Activated CD8-positive, alpha-beta T cell treated with anti-CD3 and anti-CD28 coated beads, Interleukin-2, amount 10 ng/mL, durations not matched to agents 7 days and 5 days (primary cell): ENCODE data around the gene RNU6-9. TPM values are rescaled to one million over a fixed set of nuclear protein-coding genes. Genes with fewer than 3 reads are reported as not detected.
A peak's percentile ranks its signal among the peaks of the same experiment; 100 is the strongest.

Experiments used
- ATAC-seq: fragments of 150-1000 bp; cut with Tn5 transposase; one replicate; pipeline ENCODE4 v1.10.0; 2021; ENCODE audit warnings: moderate library complexity
- CTCF ChIA-PET: fragments of 350-600 bp; sonication (Branson Sonifier 250); formaldehyde crosslinking; loops from one replicate; lab custom pipeline; 2021; ENCODE audit warnings: antibody characterized with exemption; lab: Charles Lee
- POLR2A ChIA-PET: fragments of 350-600 bp; sonication (Branson Sonifier 250); formaldehyde crosslinking; loops from one replicate; lab custom pipeline; 2021; ENCODE audit warnings: antibody characterized with exemption; lab: Charles Lee
- DNase-seq: peaks from one replicate; pipeline ENCODE4 v3.0.0-alpha.2; 2020
- H3K27ac Mint-ChIP-seq: one replicate; pipeline ENCODE4 v1.8.0; 2021; ENCODE audit warnings: mild to moderate bottlenecking, mixed read lengths
- H3K27me3 Mint-ChIP-seq: one replicate; pipeline ENCODE4 v1.8.0; 2021; ENCODE audit warnings: low read depth, mixed read lengths
- H3K36me3 Mint-ChIP-seq: one replicate; pipeline ENCODE4 v1.8.0; 2021; ENCODE audit warnings: low read depth, mixed read lengths
- H3K4me1 Mint-ChIP-seq: one replicate; pipeline ENCODE4 v1.8.0; 2021; ENCODE audit warnings: low read depth, mixed read lengths
- H3K4me3 Mint-ChIP-seq: one replicate; pipeline ENCODE4 v1.8.0; 2021; ENCODE audit warnings: mild to moderate bottlenecking, mixed read lengths
- H3K9me3 Mint-ChIP-seq: one replicate; pipeline ENCODE4 v1.8.0; 2022; ENCODE audit warnings: mixed read lengths; ENCODE audit not compliant: insufficient read depth
- total RNA-seq, 2 experiments: library from RNA; stranded (reverse); gene quantifications; one replicate each; pipeline ENCODE4 v1.2.3, GENCODE V29; 2021

RNU6-9 gene
- total RNA-seq, 2 experiments from 2014 or later = not detected

DNA sequence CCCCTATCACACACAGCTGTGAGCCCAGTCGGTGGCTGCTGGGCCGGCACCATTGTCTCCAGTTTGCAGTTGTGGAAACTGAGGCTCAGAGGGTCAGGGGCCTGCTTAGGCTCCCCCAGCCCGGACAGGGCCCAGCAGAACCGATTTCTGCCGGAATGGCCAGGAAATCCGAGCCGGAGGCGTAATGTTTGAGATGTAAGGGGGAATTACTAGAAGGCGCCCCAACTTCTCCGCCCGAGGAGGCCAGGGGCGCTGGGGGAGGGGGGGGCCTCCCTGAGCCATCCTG is 24.8 kb downstream of the RNU6-9 start:
- H3K27me3 Mint-ChIP-seq = peaks cover 6% of the 10 kb centered on the region
- DNase-seq = no peak
- ChIA-PET CTCF (interaction anchor here (3.7 kb wide), 1 partner anchor 54 kb away, joined by 47 read pairs; no protein-coding TSS in a partner anchor), POLR2A (no interaction called here)
- H3K27ac Mint-ChIP-seq = no peak overlapping the region
- no peak for ATAC-seq
- no peaks in the 10 kb centered on the region for H3K36me3 Mint-ChIP-seq
- no peaks in the 10 kb centered on the region for H3K9me3 Mint-ChIP-seq
- peaks cover 20% of the 10 kb centered on the region for H3K4me1 Mint-ChIP-seq
- no peak overlapping the region for H3K4me3 Mint-ChIP-seq

DNA sequence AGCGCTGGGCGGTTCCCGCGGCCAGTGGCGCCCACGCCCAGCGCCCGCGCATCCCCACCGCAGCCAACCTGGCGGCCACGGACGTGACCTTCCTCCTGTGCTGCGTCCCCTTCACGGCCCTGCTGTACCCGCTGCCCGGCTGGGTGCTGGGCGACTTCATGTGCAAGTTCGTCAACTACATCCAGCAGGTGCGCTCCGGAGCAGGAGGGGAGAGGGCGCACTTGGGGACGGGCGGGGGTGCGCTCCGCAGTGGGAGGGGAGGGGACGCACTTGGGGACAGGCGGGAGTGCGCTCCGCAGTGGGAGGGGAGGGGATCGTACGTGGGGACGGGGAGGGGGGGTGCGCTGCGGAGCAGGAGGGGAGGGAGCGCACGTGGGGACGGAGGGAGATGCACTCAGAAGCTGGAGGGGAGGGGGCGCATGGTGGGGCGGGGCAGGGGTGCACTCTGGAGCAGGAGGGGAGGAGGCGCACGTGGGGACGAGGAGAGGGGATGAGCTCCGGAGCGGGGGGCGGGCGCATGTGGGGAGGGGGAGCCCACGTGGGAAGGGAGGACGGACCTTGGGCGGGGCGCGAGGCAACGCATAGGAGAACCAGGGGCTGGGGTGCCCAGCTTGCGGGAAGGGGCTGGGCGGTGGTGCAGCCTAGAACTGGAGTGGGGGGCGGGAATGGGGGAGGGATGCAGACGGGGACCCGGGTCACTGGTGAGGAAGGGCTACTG is 25.4 kb downstream of the RNU6-9 start:
- Mint-ChIP-seq H3K4me3 (peak overlapping the region; percentile 48), H3K9me3 (no peaks in the 10 kb centered on the region), H3K27ac (no peak overlapping the region), H3K27me3 (peaks cover 6% of the 10 kb centered on the region), H3K4me1 (peaks cover 20% of the 10 kb centered on the region), H3K36me3 (no peaks in the 10 kb centered on the region)
- POLR2A ChIA-PET = interaction anchor here (1.5 kb wide), 1 partner anchor 55 kb away, joined by 6 read pairs; no protein-coding TSS in a partner anchor
- ATAC-seq = no peak
- peak; percentile 62 for DNase-seq
- CTCF ChIA-PET = interaction anchor here (2.7 to 6.7 kb wide), 3 partner anchors 55 to 64 kb away, joined by 13 to 125 read pairs (median 47); partner anchors contain the start of gene WDR18

DNA sequence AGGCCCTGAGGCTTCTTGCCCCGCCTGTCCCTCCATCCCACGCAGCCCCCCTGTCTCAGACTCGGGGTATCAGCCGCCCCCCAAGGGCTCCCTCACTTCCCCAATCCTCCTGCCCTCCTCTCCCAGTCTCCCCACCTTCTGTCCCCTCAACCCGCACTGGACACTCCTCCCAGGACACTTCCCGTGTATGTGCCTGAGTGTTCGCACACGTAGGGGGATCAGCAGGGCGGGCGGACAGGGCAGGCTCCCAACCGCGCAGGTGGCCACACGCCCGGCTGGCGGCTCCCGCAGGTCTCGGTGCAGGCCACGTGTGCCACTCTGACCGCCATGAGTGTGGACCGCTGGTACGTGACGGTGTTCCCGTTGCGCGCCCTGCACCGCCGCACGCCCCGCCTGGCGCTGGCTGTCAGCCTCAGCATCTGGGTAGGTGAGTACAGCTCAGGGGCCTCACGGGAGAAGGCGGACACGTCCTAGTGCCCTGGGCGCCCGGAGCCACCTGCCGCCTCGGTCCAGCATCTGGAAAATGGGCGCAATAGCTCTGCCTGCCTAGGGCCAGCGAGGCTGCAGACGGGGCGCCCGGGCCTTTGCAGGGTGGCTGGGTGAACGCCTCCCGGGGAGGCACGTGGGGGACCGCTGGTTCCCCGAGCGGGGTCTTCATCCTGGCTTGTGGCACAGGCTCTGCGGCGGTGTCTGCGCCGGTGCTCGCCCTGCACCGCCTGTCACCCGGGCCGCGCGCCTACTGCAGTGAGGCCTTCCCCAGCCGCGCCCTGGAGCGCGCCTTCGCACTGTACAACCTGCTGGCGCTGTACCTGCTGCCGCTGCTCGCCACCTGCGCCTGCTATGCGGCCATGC is 26.1 kb downstream of the RNU6-9 start:
- peaks cover 24% of the 10 kb centered on the region for H3K4me1 Mint-ChIP-seq
- peaks cover 6% of the 10 kb centered on the region for H3K27me3 Mint-ChIP-seq
- H3K36me3 Mint-ChIP-seq = no peaks in the 10 kb centered on the region
- ChIA-PET CTCF (interaction anchor here (0.9 to 6.7 kb wide), 5 partner anchors 53 to 102 kb away, joined by 4 to 125 read pairs (median 13); partner anchors contain the start of genes RNU6-2 and WDR18), POLR2A (interaction anchor here (0.6 to 1.5 kb wide), 4 partner anchors 41 to 148 kb away, joined by 3 to 6 read pairs (median 4); partner anchors contain the start of gene WDR18)
- ATAC-seq = peak; percentile 27
- H3K9me3 Mint-ChIP-seq = no peaks in the 10 kb centered on the region
- H3K27ac Mint-ChIP-seq = no peak overlapping the region
- DNase-seq = peak; percentile 47
- peak overlapping the region; percentile 48 for H3K4me3 Mint-ChIP-seq

DNA sequence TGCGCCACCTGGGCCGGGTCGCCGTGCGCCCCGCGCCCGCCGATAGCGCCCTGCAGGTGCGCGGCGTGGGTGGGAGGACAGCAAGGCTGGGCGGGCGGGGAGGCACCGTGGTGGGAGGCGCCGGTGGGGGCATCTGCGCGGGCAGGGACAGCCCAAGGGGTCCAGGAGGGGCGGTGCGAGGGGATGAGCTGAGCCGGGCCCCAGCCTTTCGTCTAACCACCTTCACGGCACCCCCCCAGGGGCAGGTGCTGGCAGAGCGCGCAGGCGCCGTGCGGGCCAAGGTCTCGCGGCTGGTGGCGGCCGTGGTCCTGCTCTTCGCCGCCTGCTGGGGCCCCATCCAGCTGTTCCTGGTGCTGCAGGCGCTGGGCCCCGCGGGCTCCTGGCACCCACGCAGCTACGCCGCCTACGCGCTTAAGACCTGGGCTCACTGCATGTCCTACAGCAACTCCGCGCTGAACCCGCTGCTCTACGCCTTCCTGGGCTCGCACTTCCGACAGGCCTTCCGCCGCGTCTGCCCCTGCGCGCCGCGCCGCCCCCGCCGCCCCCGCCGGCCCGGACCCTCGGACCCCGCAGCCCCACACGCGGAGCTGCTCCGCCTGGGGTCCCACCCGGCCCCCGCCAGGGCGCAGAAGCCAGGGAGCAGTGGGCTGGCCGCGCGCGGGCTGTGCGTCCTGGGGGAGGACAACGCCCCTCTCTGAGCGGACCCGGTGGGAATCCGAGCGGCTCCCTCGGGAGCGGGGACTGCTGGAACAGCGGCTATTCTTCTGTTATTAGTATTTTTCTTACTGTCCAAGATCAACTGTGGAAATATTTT is 27.0 kb downstream of the RNU6-9 start:
- Mint-ChIP-seq H3K4me3 (peak overlapping the region; percentile 66), H3K27ac (peak overlapping the region; percentile 43), H3K4me1 (peaks cover 26% of the 10 kb centered on the region), H3K36me3 (no peaks in the 10 kb centered on the region), H3K27me3 (peaks cover 6% of the 10 kb centered on the region), H3K9me3 (no peaks in the 10 kb centered on the region)
- POLR2A ChIA-PET = interaction anchor here (0.6 to 1.5 kb wide), 4 partner anchors 57 to 147 kb away, joined by 3 to 6 read pairs (median 4); partner anchors contain the start of gene WDR18
- ATAC-seq (peak; percentile 38), DNase-seq (peak; percentile 67)
- CTCF ChIA-PET = interaction anchor here (0.9 to 6.7 kb wide), 7 partner anchors 27 to 151 kb away, joined by 3 to 125 read pairs (median 4); partner anchors contain the start of genes MED16, RNU6-2, RNU6-9 and WDR18

DNA sequence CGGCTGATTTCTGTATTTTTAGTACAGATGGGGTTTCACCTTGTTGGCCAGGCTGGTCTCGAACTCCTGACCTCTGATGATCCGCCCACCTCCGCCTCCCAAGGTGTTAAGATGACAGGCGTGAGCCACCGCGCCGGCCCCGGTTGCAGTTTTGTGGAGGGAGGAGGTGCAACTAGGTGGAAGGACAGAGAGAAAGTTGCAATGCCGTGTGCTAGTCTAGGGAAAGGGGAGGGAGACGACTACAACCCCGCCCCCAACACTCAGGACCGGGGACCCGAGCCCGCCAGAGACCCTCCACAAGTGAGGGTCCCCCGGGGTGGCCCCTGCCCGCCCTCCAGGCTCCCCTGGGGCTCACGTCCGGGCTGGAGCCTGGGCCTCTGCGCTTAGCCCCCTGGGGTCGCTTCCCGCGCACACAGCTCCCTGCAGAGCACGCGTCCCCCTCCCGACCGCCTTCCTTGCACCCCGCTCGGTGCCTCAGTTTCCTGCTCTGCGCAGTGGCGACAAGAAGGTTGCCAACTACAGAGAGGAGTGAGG is 31.3 kb downstream of the RNU6-9 start:
- ATAC-seq (no peak), DNase-seq (peak; percentile 55)
- ChIA-PET POLR2A (interaction anchor here (0.7 to 1.4 kb wide), 3 partner anchors 59 to 79 kb away, joined by 3 to 7 read pairs (median 3); partner anchors contain the start of gene WDR18), CTCF (interaction anchor here (3.2 to 6.7 kb wide), 2 partner anchors 58 to 61 kb away, joined by 24 to 125 read pairs; partner anchors contain the start of gene WDR18)
- Mint-ChIP-seq H3K4me1 (peaks cover 20% of the 10 kb centered on the region), H3K36me3 (peaks cover 3% of the 10 kb centered on the region), H3K27ac (peak overlapping the region; percentile 67), H3K4me3 (peak overlapping the region; percentile 77), H3K9me3 (no peaks in the 10 kb centered on the region), H3K27me3 (no peaks in the 10 kb centered on the region)

DNA sequence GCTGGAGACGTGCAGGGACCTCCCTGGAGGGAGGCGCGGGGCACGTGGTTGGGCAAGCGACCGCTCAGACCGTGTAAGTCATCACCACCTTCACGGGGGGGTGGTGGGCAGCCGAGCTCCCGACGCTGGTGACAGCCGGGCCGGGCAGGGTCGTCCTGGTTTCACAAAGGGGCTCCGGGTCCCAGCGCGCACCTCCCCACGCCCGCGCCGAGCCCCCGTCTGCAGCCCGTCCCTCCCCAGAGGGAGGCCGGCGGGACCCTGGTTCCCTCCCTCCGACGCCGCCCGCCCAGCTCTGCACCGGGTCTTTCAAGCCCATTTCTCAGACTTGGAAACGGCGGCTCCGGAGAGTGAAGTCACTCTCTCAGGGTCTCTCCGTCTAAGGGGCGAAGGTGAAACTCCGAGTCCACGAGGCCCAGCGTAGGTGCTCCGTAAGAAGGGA is 31.8 kb downstream of the RNU6-9 start:
- H3K36me3 Mint-ChIP-seq = peaks cover 6% of the 10 kb centered on the region
- no peaks in the 10 kb centered on the region for H3K27me3 Mint-ChIP-seq
- POLR2A ChIA-PET = interaction anchor here (0.7 to 1.2 kb wide), 2 partner anchors 59 to 62 kb away, joined by 3 to 7 read pairs; partner anchors contain the start of gene WDR18
- H3K4me1 Mint-ChIP-seq = peaks cover 20% of the 10 kb centered on the region
- ATAC-seq = peak; percentile 64
- H3K4me3 Mint-ChIP-seq = peak overlapping the region; percentile 77
- CTCF ChIA-PET = interaction anchor here (3.2 to 6.7 kb wide), 2 partner anchors 58 to 61 kb away, joined by 24 to 125 read pairs; partner anchors contain the start of gene WDR18
- no peaks in the 10 kb centered on the region for H3K9me3 Mint-ChIP-seq
- peak; percentile 81 for DNase-seq
- peak overlapping the region; percentile 89 for H3K27ac Mint-ChIP-seq

DNA sequence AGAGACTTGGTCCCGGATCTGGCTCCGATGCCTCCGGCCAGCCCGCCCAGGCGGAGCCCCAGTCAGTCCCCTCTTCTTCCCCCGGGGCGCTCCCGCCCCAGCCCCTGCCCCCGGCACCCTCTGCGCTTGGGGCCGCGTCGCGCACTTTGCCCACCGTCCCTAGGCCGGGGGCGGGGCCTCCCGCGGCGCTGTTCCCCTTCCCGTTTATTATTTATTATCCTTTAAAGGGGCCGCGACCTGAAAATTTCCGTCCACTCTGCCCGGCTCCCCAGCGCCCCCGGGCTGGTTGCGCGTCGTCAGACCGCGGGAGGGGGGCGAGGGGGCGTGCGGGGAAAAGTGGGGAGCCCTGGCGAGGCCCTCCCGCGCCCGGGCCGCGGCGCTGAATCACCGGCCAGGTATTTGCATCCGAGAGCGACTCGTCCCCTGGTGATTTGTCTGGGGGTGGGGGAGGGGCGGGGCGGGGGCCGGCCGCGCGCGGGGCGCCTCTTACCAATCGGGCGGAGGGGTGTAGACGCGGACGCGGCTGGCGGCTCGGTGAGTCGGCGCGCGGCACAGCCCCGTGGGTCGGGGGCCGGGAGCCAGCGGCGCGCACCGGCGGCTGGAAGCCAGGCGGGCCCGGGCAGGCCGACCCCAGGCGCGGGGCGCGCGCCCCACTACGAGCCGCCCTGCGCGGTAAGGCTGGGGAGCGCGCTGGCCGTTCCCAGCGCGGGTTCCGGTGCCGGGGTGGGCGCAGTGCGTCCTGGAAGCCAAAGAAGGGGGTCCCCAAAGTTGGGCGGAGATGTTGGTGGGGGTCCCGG is 32.4 kb downstream of the RNU6-9 start, which contains the start of gene ARID3A:
TSS of gene ARID3A (plus strand) at position 510 of the 797 bp plus-strand sequence. CDS start 3,494 bp downstream, outside the sequence.
- H3K27me3 Mint-ChIP-seq = no peaks in the 10 kb centered on the region
- H3K36me3 Mint-ChIP-seq = peaks cover 6% of the 10 kb centered on the region
- peak within 1 kb of the TSS; percentile 89 for H3K27ac Mint-ChIP-seq
- ChIA-PET POLR2A (interaction anchor here (0.7 to 1.2 kb wide), 2 partner anchors 58 to 63 kb away, joined by 3 to 7 read pairs; partner anchors contain the start of gene WDR18), CTCF (interaction anchor here (6.7 kb wide), 1 partner anchor 57 kb away, joined by 125 read pairs; the partner anchor contains the start of gene WDR18)
- H3K9me3 Mint-ChIP-seq = no peaks in the 10 kb centered on the region
- peak within 1 kb of the TSS; percentile 79 for H3K4me3 Mint-ChIP-seq
- DNase-seq (peak; percentile 83), ATAC-seq (peak; percentile 68)
- peaks cover 18% of the 10 kb centered on the region for H3K4me1 Mint-ChIP-seq

DNA sequence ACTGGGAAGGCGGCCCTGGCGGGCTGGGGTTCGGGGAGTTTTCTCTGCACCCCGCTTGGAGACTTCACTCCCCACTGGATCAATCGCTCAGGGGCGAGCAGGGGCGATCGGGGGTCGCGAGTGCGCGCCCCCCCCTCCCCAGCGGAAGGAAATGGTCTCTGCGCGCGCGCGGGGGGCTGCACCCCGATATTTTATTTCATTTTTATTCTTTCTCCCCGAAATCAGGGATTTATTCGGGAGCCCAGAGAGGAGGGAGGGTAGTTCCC is 33.0 kb downstream of the RNU6-9 start:
- POLR2A ChIA-PET = no interaction called here
- CTCF ChIA-PET = no interaction called here
- peak overlapping the region; percentile 76 for H3K4me3 Mint-ChIP-seq

DNA sequence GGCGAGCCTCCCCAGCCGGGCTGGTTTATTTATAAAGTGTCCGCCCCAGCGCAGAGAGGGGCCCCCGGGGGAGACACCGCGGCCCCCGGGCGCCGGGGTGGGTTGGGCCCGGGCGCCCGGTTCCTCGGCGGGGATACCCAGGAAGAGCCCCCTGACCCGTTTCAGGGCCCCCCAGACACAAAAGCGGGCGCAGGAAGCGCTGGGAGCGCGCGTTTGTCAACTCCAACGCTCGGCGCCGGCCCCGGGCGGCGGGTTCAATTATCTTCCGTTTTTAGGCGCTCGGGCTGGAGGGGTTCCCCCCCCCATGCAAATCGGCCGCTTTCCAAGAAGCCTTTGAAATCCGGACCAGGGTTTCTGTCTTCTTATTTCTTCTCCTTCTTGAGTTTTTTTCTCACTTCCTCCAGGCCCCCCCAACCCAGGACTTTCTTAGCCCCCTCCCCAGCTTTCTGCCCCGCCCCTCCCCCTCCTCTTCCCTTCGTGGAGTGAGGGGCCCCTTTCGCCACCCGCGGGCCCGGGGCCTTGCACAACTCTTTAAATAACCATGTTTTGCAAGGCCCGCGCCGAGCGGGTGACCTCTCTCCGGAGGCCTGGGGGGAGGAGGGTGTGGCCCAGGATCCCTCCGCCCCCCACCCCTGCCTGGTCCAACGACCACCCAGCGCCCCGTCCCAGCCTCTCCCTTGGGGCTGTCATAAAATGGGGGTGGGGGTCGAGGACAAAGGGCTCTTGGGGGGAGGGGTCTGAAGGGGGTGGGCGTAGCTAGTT is 33.5 kb downstream of the RNU6-9 start:
- H3K4me3 Mint-ChIP-seq = peak overlapping the region; percentile 79
- peak; percentile 68 for DNase-seq
- ATAC-seq = no peak
- peak overlapping the region; percentile 67 for H3K27ac Mint-ChIP-seq
- POLR2A ChIA-PET = no interaction called here
- H3K4me1 Mint-ChIP-seq = peaks cover 11% of the 10 kb centered on the region
- peaks cover 12% of the 10 kb centered on the region for H3K36me3 Mint-ChIP-seq
- H3K27me3 Mint-ChIP-seq = no peaks in the 10 kb centered on the region
- H3K9me3 Mint-ChIP-seq = no peaks in the 10 kb centered on the region
- CTCF ChIA-PET = no interaction called here

More for the DNA sequence above, 33.0 kb downstream of the RNU6-9 start:
- ATAC-seq (no peak), DNase-seq (no peak)
- Mint-ChIP-seq H3K36me3 (peaks cover 10% of the 10 kb centered on the region), H3K27me3 (no peaks in the 10 kb centered on the region), H3K9me3 (no peaks in the 10 kb centered on the region), H3K4me1 (peaks cover 14% of the 10 kb centered on the region), H3K27ac (peak overlapping the region; percentile 52)
